NCI-H2196 treated with DMSO at 0.1 percent for 48 hours (cell line): Measurements from ENCODE around the gene TAS1R1.
"Not testable (repeated sequence)": the region's sequence is repeated elsewhere in the genome, so short reads cannot be mapped to it uniquely, and the experiment has no call there.

Experiments
- DNase-seq: peaks from one replicate; lab custom pipeline; 2025; ENCODE audit not compliant: unreplicated experiment; lab: John Stamatoyannopoulos, UW

The TAS1R1 gene

GRCh38 chr1:6588128-6588892 is 33.2 kb downstream of the TAS1R1 start:
- DNase-seq: no peak

GRCh38 chr1:6588893-6589520 is 33.9 kb downstream of the TAS1R1 start:
- DNase-seq: no peak

- no peak for DNase-seq
These were observed 34.9 kb downstream of the TAS1R1 start for GRCh38 chr1:6590046-6590445.

GRCh38 chr1:6591222-6591621 is 36.1 kb downstream of the TAS1R1 start:
- DNase-seq: no peak

- no peak for DNase-seq
These were observed 36.5 kb downstream of the TAS1R1 start for GRCh38 chr1:6591644-6592043.

- no peak for DNase-seq
These were observed 37.3 kb downstream of the TAS1R1 start for GRCh38 chr1:6592441-6592840.

- DNase-seq: no peak
These were observed 37.9 kb downstream of the TAS1R1 start for GRCh38 chr1:6592865-6593593.

GRCh38 chr1:6593810-6594209 is 38.7 kb downstream of the TAS1R1 start:
- DNase-seq: no peak

- no peak for DNase-seq
These were observed 40.1 kb downstream of the TAS1R1 start for GRCh38 chr1:6594977-6595740.

GRCh38 chr1:6596351-6596750 is 41.2 kb downstream of the TAS1R1 start:
- no peak for DNase-seq

GRCh38 chr1:6596886-6597776 is 42.0 kb downstream of the TAS1R1 start:
- no peak for DNase-seq

GRCh38 chr1:6597777-6598131 is 42.6 kb downstream of the TAS1R1 start:
- DNase-seq: no peak

GRCh38 chr1:6599141-6599975 is 44.3 kb downstream of the TAS1R1 start:
- no peak for DNase-seq

GRCh38 chr1:6599991-6600390 is 44.9 kb downstream of the TAS1R1 start:
- not testable (repeated sequence) for DNase-seq

- DNase-seq: no peak
These were observed 45.4 kb downstream of the TAS1R1 start for GRCh38 chr1:6600410-6601048.

GRCh38 chr1:6601049-6601922 is 46.2 kb downstream of the TAS1R1 start:
- no peak for DNase-seq

- no peak for DNase-seq
These were observed 47.0 kb downstream of the TAS1R1 start for GRCh38 chr1:6601923-6602668.
